GM12801 (cell line): Measurements from ENCODE around the gene TMEM183A.

ENCODE experiments used
- TF ChIP-seq, protein P1 (sequence below): IDR thresholded peaks from one replicate; pipeline ENCODE4 v1.5.1; 2011; ENCODE audit warnings: control low read depth; ENCODE audit not compliant: insufficient read length; ENCODE audit errors: extremely low read depth

Gene TMEM183A

DNA sequence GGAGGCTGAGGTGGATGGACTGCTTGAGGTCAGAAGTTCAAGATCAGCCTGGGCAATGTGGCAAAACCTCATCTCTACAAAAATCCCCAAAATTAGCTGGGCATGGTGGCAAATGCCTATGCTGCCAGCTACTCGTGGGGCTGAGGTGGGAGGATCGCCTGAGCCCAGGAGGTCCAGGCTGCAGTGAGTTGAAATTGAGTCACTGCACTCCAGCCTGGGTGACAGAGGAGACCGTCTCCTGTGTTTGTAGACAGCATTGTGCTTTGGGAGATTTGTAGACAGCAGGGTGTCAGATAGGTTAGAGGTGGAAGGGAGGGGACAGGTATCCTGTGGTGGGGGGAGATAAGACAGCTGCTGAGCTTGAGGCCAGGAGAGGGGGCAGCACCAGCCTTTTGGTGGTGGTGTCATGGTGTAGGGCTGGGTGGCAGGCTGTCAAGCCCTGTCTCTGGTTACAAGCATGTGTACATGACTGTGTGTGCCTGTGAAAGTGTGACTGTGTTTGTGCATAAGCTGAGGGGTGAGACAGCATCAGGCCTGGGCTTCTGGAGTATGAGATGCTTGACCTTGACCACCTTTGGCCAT, 34.3 kb downstream of the TMEM183A start:
- TF ChIP-seq, protein P1, sequence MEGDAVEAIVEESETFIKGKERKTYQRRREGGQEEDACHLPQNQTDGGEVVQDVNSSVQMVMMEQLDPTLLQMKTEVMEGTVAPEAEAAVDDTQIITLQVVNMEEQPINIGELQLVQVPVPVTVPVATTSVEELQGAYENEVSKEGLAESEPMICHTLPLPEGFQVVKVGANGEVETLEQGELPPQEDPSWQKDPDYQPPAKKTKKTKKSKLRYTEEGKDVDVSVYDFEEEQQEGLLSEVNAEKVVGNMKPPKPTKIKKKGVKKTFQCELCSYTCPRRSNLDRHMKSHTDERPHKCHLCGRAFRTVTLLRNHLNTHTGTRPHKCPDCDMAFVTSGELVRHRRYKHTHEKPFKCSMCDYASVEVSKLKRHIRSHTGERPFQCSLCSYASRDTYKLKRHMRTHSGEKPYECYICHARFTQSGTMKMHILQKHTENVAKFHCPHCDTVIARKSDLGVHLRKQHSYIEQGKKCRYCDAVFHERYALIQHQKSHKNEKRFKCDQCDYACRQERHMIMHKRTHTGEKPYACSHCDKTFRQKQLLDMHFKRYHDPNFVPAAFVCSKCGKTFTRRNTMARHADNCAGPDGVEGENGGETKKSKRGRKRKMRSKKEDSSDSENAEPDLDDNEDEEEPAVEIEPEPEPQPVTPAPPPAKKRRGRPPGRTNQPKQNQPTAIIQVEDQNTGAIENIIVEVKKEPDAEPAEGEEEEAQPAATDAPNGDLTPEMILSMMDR, result no peak

DNA sequence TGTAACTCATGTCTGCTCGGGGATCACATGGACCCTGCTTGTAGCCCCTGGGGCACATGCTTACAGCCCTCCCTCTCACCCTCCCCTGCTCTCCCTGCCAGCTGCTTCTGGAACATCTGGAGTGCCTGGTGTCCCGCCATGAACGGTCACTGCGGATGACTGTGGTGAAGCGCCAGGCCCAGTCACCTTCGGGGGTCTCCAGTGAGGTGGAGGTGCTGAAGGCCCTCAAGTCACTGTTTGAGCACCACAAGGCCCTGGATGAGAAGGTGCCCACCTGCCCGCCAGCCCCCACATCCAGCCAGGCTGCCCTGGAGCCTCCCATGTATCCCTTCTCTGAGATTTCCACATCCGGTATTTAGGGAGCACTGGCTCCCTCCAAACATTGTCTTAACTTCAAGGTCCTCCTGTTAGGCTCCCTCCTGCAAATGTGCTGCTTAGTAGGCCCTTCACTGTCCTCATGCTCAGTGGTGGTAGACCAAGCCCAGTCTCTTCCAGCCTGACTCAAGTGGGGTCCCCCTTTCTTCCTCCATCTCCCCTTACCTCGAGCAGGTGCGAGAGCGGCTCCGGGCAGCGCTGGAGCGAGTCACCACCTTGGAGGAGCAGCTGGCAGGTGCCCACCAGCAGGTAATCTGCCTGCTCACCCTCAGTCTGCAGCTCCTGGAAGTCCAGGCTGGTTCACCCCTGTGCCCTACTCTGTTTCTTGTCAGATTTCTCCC, 36.8 kb downstream of the TMEM183A start:
- TF ChIP-seq, protein P1, result no peak

DNA sequence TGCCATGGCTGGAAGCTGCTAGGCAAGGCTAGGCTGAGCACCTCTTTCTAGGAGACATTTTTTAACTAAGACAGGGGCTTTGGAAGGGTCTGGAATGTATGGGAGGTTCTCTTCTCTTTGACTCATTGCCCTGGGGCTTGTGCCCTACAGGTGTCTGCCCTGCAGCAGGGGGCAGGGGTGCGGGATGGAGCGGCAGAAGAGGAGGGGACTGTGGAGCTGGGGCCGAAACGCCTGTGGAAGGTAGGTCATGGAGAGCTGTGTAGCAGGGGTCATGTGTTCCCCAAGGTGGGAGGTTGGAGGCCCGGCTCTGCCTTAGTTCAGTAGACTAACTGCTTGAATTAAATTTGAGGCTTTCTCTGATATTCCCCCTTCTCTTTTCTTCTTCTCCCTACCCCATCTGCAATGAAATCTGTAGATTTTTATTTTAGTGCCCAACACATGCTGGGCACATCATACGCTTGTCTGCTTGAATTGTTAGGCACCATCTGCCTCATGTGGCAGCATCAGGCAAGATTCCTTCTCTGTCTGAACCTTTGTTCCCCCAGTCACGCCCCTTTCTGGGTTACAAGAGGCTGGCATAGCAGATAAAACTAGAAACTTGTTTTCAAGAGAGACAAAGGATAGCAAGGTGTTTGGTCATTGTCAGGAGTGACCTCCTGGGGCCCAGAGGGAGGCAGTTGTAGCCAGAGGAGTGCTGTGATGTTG, 37.5 kb downstream of the TMEM183A start:
- TF ChIP-seq, protein P1, result no peak

DNA sequence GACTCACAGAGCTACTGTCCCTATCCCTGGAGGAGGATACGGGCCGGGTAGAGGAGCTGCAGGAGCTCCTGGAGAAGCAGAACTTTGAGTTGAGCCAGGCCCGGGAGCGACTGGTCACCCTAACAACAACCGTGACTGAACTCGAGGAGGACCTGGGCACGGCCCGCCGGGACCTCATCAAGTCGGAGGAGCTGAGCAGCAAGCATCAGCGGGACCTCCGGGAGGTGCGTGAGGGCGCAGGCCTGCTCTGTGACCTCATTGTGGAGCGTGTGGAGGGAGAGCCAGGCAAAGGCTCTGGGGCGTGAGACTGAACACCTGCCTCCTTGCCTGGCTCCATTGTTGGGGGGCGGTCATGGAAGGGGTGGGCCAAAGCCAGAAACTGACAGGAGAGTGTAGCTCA, 38.2 kb downstream of the TMEM183A start:
- TF ChIP-seq, protein P1, result no peak

DNA sequence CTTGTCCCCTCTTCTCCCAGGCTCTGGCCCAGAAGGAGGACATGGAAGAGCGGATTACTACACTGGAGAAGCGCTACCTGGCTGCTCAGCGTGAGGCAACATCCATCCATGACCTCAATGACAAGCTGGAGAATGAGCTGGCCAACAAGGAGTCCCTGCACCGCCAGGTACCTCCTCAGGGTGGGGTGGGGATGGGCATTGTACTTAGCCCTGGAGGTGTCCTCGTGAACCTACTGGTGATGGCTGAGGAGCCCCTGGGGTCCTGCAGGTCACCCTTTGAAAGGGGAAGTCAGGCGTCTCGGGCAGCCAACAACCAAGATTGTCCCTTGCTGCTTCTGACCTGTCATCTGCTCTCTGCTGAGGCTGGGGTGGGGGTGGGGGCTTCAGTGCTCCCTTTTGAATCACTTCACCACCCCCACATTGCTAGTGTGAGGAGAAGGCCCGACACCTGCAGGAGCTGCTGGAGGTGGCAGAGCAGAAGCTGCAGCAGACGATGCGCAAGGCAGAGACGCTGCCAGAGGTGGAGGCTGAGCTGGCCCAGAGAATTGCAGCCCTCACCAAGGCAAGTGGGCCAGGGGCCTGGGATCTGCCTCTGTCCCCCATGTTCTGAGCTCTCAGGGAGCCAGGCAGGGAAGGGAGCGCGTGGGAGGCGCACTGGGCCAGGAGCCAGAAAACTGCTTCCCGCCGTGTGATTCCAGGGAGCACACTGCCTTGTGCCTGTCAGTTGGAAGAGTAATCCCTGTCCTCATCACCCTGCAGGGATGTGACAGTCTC, 38.8 kb downstream of the TMEM183A start:
- TF ChIP-seq, protein P1, result no peak

DNA sequence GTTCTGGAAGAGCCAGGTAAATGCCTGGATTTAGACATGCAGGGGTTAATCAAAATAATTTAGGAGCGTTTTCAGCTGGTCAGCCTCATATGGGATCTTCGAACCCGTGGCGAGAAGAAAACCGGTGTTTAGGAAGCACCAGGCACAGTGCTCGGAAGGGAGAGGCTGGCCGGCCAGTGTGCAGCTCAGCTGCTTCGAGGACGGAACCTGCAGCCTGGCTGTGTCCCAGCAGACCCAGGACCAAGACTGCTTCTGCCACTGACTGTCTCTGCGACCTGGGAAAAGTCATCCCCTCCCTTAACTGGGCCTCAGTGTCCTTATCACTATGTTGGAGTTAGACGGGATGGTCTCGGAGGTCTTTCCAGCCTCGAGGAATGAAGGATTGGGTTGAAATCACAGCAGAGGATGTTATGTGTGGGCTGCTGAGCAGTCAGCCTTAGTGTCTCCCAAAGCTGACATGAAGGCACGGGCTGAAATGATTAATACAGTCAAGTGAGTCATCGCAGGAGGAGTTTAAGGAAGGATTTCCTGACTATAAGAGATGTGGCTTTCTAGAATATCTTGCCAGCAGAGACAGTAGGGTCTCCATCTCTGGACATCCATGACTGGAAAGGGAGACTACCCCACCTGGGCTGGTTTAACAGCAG, 39.9 kb downstream of the TMEM183A start:
- TF ChIP-seq, protein P1, result no peak
